ENCODE data around the gene ADAM15. TPM values are rescaled to one million over a fixed set of nuclear protein-coding genes. Genes with fewer than 3 reads are reported as not detected.

Gene ADAM15
- total RNA-seq, 1 donor from 2014 or later = 101 TPM

DNA sequence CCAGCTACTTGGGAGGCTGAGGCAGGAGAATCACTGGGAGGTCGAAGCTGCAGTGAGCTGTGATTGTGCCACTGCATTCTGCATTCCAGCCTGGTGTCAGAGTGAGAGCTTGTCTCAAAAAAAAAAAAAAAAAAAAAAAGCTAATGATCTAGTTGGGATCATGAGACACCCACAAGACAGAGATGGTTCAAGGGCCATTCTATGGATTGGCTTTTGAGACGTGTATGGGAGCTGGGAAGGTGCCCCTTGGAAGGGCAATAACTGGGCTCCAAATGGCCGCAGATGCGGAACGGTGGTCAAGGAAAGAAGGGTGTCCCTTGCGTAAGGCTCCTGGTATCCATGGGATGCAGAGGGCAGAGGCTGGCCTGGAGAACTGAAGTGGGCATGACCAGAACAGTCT, 6.8 kb upstream of the ADAM15 start:
- intact Hi-C loops (cut with DNase I) = loop anchor here (2.0 kb wide), 1 partner anchor 40 kb away; no protein-coding TSS in a partner anchor
- DNase-seq (ENCODE audit: missing footprints) (no peak), ATAC-seq (no peak)

DNA sequence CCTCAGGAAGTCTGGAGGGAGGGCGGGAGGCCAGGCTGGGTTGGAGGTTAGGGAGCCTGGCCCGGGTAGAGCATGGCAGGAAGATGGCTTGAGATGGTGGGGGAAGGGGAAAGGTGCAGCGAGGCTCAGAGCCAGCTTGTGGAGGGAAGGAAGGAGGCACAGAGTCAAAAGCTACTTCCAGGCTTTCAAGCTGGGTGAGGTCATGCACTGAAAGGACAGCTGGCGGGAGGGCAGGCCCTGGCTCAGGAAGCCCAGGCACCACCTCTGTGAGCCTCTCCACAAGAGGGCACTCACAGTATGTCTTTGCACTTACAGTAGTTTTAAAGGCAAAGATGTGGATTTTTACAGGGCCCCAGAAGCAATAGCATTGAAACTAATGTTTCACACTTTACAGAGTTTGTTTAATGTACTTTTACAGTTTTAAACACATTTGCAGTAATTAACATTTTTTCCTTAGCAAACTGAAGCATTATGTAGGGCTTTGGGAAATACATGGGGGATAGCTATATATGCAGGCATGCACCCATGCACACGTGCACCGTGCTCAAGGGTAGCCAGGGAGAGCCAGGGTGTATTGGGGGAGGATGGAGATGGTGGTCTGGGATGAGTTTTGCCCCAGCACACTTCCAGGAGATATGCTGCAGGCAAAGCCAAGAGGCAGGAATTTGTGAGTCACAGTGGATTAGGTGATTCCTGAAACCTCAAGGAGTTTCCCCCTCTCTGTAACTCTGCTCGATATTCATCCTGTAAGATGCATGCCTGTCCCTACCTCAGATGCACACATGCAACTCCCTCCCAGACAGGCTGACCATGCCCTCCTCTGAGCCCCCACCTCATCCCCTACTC, 6.1 kb upstream of the ADAM15 start:
- ATAC-seq (peak; percentile 89), DNase-seq (ENCODE audit: missing footprints) (peak; percentile 84)
- intact Hi-C loops (cut with DNase I) = loop anchor here (2.0 kb wide), 1 partner anchor 40 kb away; no protein-coding TSS in a partner anchor

DNA sequence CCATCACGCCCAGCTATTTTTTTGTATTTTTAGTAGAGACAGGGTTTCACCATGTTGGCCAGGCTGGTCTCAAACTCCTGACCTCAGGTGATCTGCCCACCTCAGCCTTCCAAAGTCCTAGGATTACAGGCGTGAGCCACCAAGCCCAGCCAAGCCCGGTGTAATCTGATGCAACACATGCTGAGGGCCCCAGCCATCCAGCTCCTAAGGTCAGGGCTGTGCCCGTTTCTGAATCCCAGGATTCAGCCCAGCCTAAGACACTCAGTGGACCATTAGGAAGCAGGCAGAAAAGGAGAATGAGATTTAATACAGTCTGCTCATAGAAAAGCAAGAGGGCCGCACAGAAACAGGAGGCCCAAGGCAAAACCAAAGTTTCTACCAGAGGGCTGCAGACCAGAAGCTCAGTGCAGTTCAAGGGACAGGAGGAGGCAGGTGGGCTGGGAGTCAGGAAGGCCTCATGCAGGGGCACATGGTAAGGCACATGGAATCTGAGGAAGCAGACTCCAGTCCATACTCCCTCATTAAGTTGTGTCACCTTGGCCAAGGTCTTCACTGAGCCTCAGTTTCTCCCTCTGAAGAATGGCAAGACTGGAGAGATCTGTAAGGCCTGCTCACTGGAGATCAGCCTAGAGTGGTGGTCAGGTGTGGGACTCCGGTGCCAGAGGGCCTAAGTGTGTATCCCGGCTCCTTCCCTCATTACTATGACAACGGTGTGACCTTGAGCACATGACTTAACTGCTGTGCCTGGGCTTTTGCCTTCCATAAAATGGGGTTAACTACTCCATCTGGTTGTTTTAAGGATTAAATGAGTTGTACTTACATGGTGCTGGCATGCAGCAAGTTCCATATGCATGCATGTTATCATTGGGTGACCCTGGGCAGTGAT, 2.4 kb upstream of the ADAM15 start:
- intact Hi-C loops (cut with DNase I) = no loop called here
- DNase-seq (ENCODE audit: missing footprints) (no peak), ATAC-seq (no peak)

DNA sequence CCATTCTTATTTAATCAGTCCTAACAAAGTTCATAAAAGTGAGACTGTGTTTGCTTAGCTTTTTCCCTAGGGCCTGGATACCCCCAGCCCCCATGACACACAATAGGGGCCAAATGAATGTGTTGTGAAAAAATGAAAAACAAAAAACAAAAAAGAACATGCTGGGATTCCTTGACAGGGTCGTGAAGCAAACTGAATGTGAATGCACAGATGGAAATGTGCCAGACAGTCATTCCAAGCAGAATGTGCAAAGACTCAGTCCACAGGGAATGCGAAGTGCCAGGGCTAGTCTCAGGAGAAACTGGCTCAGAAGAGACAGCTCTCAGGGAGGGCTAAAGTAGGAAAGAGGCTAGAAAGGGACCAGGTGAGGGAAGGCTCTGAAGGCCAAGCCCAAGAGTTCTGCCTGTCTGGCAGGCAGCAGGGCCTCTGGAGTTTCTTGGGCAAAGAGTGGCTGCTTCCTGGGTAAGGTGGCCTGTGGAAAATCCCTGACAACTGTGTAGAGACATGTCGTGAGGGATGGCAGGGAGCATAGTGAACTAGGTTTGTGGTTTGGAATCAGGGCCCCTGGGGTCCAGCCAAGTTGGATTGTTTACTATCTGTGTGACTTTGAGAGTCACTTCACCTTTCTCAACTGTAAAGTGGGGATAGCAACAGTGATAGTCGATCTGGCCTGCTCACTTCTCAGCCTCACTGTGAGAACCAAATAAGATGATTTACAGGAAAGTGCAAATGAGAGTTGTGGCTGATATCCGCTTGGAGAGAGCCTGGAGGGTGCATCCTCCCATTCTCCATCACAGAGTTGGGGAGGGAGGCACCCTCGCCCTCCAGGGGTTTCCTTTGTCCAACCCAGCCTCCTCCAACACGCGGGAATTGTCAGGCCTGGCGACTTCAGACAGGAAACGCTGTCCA, 1.2 kb upstream of the ADAM15 start:
- intact Hi-C loops (cut with DNase I) = loop anchor here (2.0 kb wide), 1 partner anchor 79 kb away; the partner anchor contains the start of gene SHC1
- DNase-seq (ENCODE audit: missing footprints) = no peak
- no peak for ATAC-seq

DNA sequence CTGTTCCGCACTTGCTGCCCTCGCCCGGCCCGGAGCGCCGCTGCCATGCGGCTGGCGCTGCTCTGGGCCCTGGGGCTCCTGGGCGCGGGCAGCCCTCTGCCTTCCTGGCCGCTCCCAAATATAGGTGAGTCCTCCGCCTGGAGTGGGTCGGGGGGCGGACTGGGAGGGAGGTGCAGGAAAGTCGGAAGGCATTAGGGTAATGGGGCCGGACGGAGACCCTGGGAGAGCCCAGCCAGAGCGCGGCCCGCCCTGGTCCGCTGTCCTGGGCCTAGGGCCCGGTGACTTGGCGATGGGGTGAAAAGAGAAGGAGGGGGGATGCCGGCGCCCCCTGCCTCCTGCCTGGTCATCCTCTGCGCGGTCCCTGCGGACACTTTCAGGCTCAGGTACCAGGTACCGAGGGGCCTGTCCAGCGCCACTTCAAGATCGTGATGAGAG, 243 bp downstream of the ADAM15 start:
- DNase-seq (ENCODE audit: missing footprints) = peak; percentile 64
- ATAC-seq = peak; percentile 3
- intact Hi-C loops (cut with DNase I) = loop anchor here (2.0 kb wide), 1 partner anchor 81 kb away; the partner anchor contains the start of gene SHC1

DNA sequence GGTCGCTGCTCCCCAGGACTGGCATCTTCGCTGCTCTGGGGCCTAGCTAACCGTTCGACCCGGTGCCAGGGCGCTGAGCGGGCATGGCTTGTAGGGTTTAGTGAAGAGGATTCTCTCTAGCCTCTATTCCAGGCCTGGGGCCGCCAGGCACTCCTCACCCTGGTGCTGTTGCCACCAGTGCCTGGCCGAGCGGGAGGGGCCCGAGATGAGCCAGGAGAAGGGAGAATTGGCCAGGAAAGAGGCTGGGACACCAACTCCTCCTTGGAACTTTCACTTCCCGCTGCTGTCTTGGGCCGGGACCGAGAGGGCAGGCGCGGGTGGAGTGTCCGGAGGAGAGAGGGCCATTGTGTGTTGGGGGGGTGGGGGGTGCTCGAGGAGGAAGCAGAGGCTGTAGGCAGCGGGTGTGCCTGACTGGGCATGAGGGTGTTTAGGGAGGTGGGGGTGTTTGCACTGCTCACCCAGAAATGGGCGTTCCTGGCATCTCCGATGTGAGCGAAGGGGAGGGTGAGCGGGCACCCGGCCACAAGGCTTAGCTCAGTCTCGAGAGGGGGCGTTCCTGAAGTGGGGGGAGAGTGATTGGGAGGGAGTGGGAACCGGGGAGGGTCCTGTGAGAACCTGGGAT, 772 bp downstream of the ADAM15 start:
- DNase-seq (ENCODE audit: missing footprints) = peak; percentile 83
- peak; percentile 49 for ATAC-seq
- intact Hi-C loops (cut with DNase I) = loop anchor here (2.0 kb wide), 1 partner anchor 81 kb away; the partner anchor contains the start of gene SHC1

DNA sequence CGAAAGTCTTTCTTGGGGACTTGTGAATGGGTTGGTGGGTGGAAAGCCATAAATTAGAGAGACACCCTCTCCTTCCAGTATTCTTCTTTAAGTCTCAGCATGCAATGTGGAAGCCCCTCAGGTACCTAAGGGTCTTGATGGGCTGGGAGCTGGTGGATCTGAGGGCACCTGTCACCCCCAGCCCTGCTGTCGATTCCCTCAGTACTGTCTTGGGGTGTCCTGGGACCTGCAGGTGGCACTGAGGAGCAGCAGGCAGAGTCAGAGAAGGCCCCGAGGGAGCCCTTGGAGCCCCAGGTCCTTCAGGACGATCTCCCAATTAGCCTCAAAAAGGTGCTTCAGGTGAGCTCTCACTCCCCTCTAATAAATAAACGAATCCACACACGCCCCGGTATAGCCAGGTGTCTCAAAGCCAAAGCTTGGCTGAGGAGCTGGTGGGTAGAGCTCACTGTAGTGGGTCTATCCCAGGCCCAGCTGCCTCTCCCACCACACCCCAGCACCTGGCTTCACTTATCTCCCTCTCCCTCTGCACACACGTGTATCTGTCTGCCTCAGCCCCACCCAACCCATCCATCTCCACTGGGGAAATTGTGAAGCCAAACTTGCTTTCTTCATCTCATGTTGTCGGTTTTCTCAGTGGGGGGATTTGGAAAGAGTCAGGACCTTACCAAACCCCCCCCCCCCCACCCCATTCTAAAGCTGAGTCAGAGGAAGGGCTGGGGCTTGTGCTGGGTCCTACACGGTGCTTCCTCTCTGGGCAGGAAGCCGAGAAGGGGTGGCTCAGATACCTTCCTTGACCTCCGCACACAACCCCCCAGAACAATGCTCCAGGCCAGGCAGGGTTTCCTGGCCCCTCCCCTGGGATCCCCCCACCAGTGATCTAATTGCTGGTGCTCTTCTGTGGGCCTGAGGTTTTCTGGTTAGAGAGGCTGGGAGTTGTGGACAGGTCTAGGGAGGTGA, 1.6 kb downstream of the ADAM15 start:
- intact Hi-C loops (cut with DNase I) = no loop called here
- DNase-seq (ENCODE audit: missing footprints) = no peak
- no peak for ATAC-seq

DNA sequence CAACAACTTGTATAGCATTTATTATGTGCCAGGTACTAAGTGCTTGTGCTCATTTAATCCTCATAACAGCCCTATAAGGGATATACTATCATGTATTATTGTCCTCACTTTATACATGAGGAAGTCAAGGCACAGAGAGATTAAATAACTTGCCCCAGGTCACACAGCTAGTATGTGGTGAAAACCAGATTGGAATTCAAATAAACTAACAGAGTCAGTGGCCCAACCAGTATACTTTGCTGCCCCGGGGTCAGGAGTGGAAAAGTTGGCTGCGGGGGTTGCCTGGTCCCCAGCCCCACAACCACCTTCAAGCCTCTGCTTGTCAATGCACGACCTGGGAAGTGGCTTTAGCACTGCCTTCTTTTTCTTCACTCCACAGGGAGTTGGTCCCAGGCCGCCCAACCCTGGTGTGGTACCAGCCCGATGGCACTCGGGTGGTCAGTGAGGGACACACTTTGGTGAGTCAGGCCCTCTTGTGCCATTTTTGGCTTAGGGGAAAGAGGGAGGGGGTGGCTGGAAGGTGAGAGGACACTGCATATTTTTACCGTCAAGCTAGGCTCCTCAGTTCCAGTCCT, 2.5 kb downstream of the ADAM15 start:
- DNase-seq (ENCODE audit: missing footprints) (no peak), ATAC-seq (no peak)
- intact Hi-C loops (cut with DNase I) = no loop called here

DNA sequence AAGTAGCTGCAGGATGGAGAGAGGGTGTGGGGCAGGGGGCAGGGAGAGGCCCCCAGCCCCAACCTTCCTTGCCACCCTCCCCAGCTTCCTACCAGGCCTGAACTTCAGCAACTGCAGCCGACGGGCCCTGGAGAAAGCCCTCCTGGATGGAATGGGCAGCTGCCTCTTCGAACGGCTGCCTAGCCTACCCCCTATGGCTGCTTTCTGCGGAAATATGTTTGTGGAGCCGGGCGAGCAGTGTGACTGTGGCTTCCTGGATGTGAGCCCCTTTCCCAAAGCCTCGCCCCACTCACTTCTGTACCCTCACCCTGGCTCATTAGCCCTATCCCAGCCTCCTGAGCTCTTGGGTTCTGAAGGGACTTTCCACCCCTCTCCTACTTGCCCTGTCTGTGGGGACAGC, 6.0 kb downstream of the ADAM15 start:
- ATAC-seq (no peak), DNase-seq (ENCODE audit: missing footprints) (no peak)
- intact Hi-C loops (cut with DNase I) = no loop called here

DNA sequence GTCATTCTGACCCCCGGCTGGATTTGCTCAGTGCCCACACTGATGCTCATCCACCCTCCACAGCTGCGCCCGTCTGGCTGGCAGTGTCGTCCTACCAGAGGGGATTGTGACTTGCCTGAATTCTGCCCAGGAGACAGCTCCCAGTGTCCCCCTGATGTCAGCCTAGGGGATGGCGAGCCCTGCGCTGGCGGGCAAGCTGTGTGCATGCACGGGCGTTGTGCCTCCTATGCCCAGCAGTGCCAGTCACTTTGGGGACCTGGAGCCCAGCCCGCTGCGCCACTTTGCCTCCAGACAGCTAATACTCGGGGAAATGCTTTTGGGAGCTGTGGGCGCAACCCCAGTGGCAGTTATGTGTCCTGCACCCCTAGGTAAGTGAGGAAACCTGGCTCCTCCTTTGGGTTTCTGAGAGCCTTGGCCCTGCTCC, 6.7 kb downstream of the ADAM15 start:
- no peak for DNase-seq (ENCODE audit: missing footprints)
- no peak for ATAC-seq
- intact Hi-C loops (cut with DNase I) = no loop called here

DNA sequence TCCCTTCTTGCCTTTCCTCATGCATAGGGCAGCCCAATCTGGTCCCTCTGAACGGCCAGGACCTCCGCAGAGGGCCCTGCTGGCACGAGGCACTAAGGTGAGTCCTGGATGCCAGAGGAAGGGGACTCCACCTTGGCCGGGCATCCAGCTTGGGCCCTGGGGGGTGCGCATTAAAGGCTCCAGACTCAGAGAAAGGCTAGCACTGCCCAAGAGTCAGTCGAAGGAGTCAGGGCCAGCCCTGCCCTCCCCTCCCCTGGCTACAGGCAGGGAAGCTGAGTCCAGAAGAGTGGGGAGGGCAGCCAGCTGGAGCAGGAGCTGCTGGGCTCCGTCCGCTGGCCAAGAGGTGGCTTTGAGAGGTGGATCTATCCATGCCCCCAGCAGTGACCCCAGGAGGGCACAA, 9.6 kb downstream of the ADAM15 start:
- ATAC-seq (no peak), DNase-seq (ENCODE audit: missing footprints) (no peak)
- intact Hi-C loops (cut with DNase I) = loop anchor here (5.0 kb wide), 1 partner anchor 98 kb away; the partner anchor contains the start of gene PYGO2

DNA sequence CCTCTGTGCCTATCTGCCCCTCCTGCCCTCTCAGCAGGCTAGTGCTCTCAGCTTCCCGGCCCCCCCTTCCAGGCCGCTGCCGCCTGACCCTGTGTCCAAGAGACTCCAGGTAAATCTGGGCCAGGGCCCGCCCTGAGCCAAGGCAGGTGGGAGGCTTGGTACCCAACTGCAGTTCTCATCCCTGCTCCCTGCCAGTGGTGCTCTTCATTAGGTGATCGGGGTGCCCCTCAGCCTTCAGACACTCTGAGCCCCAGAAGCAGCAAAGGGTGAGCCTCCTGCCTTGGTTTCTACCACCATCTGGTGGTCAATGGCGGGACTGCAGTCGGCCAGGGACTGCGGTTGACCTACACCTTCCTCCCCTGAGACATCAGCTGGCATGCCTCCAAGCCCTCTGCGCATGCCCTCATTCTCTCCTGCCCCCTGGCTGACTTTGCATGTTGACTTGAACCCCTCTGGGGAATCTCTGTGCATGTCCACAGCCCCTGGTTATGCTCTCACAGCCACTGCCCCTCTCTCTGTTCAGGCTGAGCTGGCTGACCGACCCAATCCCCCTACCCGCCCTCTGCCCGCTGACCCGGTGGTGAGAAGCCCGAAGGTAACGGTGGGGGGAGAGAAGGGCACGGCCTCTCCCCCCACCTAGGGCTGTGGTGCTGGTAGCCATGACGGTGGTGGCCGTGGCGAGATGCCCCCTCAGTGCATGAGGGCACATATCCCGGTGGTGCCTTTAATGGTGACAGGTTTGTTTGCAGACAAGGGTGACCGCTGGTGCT, 10.4 kb downstream of the ADAM15 start:
- peak; percentile 92 for DNase-seq (ENCODE audit: missing footprints)
- intact Hi-C loops (cut with DNase I) = loop anchor here (2.0 to 5.0 kb wide), 3 partner anchors 23 to 503 kb away; partner anchors contain the start of genes PYGO2 and UBE2Q1
- peak; percentile 53 for ATAC-seq

DNA sequence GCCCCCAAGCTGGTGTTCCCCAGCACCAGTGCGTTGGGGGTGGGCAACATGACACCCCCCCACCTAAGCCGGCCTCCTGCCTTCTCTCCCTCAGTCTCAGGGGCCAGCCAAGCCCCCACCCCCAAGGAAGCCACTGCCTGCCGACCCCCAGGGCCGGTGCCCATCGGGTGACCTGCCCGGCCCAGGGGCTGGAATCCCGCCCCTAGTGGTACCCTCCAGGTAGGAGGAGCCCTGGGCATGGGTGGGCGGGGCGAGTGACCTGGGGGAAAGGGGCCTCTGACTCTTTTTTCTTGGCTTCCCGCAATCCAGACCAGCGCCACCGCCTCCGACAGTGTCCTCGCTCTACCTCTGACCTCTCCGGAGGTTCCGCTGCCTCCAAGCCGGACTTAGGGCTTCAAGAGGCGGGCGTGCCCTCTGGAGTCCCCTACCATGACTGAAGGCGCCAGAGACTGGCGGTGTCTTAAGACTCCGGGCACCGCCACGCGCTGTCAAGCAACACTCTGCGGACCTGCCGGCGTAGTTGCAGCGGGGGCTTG, 11.1 kb downstream of the ADAM15 start:
- DNase-seq (ENCODE audit: missing footprints) = no peak
- intact Hi-C loops (cut with DNase I) = loop anchor here (2.0 to 5.0 kb wide), 3 partner anchors 23 to 503 kb away; partner anchors contain the start of genes PYGO2 and UBE2Q1
- ATAC-seq = peak; percentile 1

DNA sequence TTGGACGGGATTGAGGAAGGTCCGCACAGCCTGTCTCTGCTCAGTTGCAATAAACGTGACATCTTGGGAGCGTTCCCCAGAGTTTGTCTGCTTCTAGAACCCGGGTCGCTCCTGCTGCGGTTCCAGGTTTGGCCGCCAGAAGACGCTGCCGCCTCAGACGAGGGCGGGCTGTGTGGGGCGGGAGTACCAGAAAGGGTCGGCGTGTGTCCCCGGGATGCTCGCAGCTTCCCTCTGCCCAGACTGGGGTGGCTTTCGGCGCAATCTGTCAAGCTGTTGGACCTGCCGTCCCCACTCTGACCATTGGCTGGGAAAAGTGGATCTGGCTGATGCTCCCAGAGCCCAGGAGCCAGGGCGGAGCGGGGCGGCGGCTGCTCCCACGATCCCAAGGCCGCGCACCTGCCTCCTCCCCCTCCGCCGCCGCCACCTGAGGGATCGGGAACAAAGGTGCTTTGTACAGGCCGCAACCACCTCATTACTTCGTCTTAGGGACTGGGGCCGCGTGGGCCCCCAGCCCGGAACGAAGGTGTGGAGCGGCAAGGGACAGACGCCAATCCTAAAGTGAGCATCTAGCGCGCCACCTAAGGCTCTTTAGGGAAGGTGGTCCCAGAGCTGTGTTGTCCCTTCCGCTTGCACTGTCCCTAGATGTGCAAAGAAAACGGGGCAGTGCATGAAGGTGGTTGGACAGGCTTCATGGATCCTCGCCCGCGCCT, 11.7 kb downstream of the ADAM15 start:
- peak; percentile 78 for DNase-seq (ENCODE audit: missing footprints)
- ATAC-seq = peak; percentile 52
- intact Hi-C loops (cut with DNase I) = loop anchor here (2.0 to 5.0 kb wide), 3 partner anchors 22 to 504 kb away; partner anchors contain the start of genes PYGO2 and UBE2Q1
